Stimulated activated CD4-positive, alpha-beta T cell treated with anti-CD3 and anti-CD28 coated beads, Interleukin-15, amount 100 ng/mL, for 24 hours (primary cell): ENCODE measurements around the gene SEBOX.

Experiments
- DNase-seq: peaks from one replicate; pipeline ENCODE4 v3.0.0-alpha.2; 2020

The SEBOX gene

DNA sequence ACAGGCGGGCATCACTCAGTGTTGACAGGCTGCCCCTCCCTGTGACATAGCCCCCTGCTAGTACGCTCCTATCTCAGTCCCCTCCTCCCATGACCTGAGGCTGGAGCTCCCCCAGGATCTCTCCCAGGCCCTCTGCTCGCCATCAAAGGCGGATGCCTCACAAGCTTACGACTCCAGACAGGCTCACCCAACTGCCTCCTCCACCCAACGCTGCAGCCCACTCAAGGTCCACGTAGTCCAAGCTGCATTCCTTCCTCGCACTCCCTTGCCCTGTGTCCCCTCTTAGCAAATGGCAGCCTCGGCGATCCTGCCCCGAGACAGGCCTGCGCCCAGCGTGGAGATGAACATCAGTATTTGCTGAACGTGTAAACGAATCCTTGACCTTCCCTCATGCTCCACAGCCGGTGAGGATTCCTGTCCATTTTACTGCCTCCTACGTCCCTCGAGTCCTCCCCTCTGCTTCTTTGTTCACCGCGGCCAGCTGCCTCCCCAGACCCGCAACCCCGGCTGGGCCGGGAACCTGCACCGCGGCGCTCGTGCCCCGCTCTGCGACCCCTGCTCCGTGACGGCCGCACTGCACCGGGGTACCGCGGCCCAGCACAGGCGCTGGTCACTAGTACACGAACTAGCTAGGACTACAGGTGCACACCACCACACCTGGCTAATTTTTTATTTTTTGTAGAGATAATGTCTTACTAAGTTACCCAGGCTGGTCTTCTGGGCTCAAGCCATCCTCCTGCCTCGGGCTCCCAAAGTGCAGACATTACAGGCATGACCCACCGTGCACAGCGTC, 46.8 kb downstream of the SEBOX start:
- peak; percentile 41 for DNase-seq

- no peak for DNase-seq
These were observed 47.7 kb downstream of the SEBOX start for GRCh38 chr17:28317099-28317965.

- DNase-seq, result no peak
These were observed 48.9 kb downstream of the SEBOX start for GRCh38 chr17:28315846-28316705.

GRCh38 chr17:28313841-28314240, 51.2 kb downstream of the SEBOX start:
- DNase-seq, result no peak
